Measurements from ENCODE around the gene CDKN1A.

DNA sequence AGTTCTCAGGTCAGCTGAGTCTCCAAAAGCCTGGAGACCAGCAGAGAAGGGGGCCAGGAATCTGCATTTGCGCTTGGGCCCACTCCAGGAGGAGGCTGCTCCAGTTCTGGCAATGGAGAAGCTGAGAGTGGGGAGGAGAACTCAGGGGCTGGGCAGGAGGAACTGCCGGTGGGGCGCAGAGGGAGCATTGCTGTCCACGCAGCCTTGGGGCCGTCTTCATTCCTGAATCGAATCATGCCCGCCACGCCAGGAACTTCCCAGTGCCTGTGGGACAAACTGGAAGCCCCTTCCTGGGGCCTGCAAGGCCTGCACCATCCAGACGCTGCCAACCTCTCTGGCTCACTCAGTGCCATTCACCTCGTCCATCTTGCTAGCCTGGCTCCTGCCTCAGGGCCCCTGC is 36.0 kb downstream of the CDKN1A start:
- TF ChIP-seq, protein P1, sequence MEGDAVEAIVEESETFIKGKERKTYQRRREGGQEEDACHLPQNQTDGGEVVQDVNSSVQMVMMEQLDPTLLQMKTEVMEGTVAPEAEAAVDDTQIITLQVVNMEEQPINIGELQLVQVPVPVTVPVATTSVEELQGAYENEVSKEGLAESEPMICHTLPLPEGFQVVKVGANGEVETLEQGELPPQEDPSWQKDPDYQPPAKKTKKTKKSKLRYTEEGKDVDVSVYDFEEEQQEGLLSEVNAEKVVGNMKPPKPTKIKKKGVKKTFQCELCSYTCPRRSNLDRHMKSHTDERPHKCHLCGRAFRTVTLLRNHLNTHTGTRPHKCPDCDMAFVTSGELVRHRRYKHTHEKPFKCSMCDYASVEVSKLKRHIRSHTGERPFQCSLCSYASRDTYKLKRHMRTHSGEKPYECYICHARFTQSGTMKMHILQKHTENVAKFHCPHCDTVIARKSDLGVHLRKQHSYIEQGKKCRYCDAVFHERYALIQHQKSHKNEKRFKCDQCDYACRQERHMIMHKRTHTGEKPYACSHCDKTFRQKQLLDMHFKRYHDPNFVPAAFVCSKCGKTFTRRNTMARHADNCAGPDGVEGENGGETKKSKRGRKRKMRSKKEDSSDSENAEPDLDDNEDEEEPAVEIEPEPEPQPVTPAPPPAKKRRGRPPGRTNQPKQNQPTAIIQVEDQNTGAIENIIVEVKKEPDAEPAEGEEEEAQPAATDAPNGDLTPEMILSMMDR (IDR thresholded peaks at IDR 0.05; ENCODE audit: low read length), result no peak
- no peak for TF ChIP-seq EZH2 (IDR thresholded peaks at IDR 0.05; ENCODE audit: borderline replicate concordance, low read length)
